Caco-2 (cell line): Measurements from ENCODE around the gene GABRP. TPM values are rescaled to one million over a fixed set of nuclear protein-coding genes. Genes with fewer than 3 reads are reported as not detected.

Source experiments
- BruUV-seq: library from RNA; stranded (reverse); fragments of 400-500 nt; replicated peaks from 2 replicates; lab custom pipeline; 2021; lab: Mats Ljungman, UMichigan
- CTCF ChIA-PET: fragments of 300-600 bp; sonication (Branson Sonifier 250); formaldehyde crosslinking; loops from one replicate; lab custom pipeline; 2022; ENCODE audit warnings: antibody characterized with exemption; lab: Charles Lee
- POLR2A ChIA-PET: fragments of 300-600 bp; sonication (Branson Sonifier 250); formaldehyde crosslinking; loops from one replicate; lab custom pipeline; 2022; ENCODE audit warnings: antibody characterized with exemption; lab: Charles Lee
- DNase-seq, 2 experiments: peaks; one replicate each; pipeline versions ENCODE4 v3.0.0 to v3.0.0-alpha.2; 2020 to 2022
- H3K27me3 ChIP-seq: replicated peaks from 2 replicates; pipeline ENCODE4 v1.6.0; 2011; ENCODE audit warnings: low read length; ENCODE audit not compliant: control insufficient read depth, insufficient read depth
- H3K36me3 ChIP-seq: 2 replicates; pipeline ENCODE4 v1.5.1; 2011; ENCODE audit warnings: low read length; ENCODE audit not compliant: control insufficient read depth, insufficient read depth
- H3K4me1 ChIP-seq: fragments of 250-450 bp; sonication (Bioruptor Pico); 2 replicates; pipeline ENCODE4 v1.5.1; 2020; ENCODE audit warnings: mild to moderate bottlenecking
- H3K4me3 ChIP-seq: 2 replicates; pipeline ENCODE4 v1.5.1; 2011; ENCODE audit warnings: low read depth, mild to moderate bottlenecking, control low read depth, low read length
- H3K9me3 ChIP-seq: fragments of 250-450 bp; sonication (Bioruptor Pico); 2 replicates; pipeline ENCODE4 v1.5.1; 2020; ENCODE audit warnings: mild to moderate bottlenecking, moderate library complexity
- H3K27ac Mint-ChIP-seq: one replicate; pipeline ENCODE4 v1.8.0; 2022; ENCODE audit warnings: mixed read lengths; ENCODE audit not compliant: unreplicated experiment
- H3K27me3 Mint-ChIP-seq: one replicate; pipeline ENCODE4 v1.8.0; 2022; ENCODE audit warnings: mixed read lengths; ENCODE audit not compliant: insufficient read depth, unreplicated experiment
- H3K36me3 Mint-ChIP-seq: one replicate; pipeline ENCODE4 v1.8.0; 2022; ENCODE audit warnings: mild to moderate bottlenecking, mixed read lengths; ENCODE audit not compliant: insufficient read depth, unreplicated experiment
- H3K4me1 Mint-ChIP-seq: one replicate; pipeline ENCODE4 v1.8.0; 2022; ENCODE audit warnings: low read depth, mixed read lengths; ENCODE audit not compliant: unreplicated experiment
- H3K4me3 Mint-ChIP-seq: one replicate; pipeline ENCODE4 v1.8.0; 2022; ENCODE audit warnings: mild to moderate bottlenecking, moderate library complexity, mixed read lengths; ENCODE audit not compliant: unreplicated experiment
- H3K9me3 Mint-ChIP-seq: one replicate; pipeline ENCODE4 v1.8.0; 2022; ENCODE audit warnings: mixed read lengths; ENCODE audit not compliant: unreplicated experiment
- CTCF ChIP-seq, 2 experiments: fragments of 200-600 bp in 1 of 2; IDR thresholded peaks; 1 replicate in 1 of 2; 2 replicates in 1 of 2; pipeline versions ENCODE4 v1.5.1 to v1.8.0; 2011 to 2022; ENCODE audit warnings: antibody characterized with exemption in 1 of 2, control low read depth in 1 of 2, inconsistent platforms in 1 of 2, low read depth in 1 of 2, low read length in 1 of 2, mild to moderate bottlenecking in 1 of 2, moderate library complexity in 1 of 2; ENCODE audit not compliant: insufficient read depth in 1 of 2, severe bottlenecking in 1 of 2, unreplicated experiment in 1 of 2
- intact Hi-C: fragments of 100-400 bp; cut with micrococcal nuclease; formaldehyde crosslinking; loops from one replicate; pipeline ENCODE4 v1.10.0; 2022; ENCODE audit not compliant: unreplicated experiment
- total RNA-seq: library from RNA; stranded (reverse); gene quantifications from 2 replicates; pipeline ENCODE4 v1.2.3, GENCODE V29; 2022

The GABRP gene
- total RNA-seq, 1 experiment from 2014 or later, result 4.8 TPM

GRCh38 chr5:170750791-170751190 lies 32.7 kb upstream of the GABRP start:
- H3K27ac Mint-ChIP-seq, result peak overlapping the region; percentile 54
- POLR2A ChIA-PET, result no interaction called here

DNA sequence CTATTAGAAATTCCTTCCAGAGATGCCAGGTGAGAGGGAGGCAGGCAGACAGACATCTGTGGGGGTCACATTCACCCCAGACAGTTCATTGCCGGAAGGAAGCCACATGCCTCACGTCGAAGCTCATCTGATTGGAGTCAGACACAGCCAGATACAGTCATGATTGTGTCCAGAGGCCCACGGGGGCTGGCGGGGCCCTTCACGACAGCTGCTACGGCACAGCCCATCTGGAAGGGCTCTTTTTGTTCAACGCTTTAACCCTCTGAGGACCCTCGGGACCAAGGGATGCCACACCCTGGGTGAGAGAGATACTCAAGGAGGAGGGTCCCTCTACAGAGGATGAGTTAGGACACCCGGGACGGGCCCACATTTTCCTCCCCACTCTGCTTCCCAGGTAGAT lies 31.9 kb upstream of the GABRP start:
- Mint-ChIP-seq H3K4me1 (peaks cover 7% of the 10 kb centered on the region), H3K27me3 (no peaks in the 10 kb centered on the region), H3K36me3 (no peaks in the 10 kb centered on the region), H3K4me3 (no peak overlapping the region), H3K27ac (no peak overlapping the region), H3K9me3 (peaks cover 19% of the 10 kb centered on the region)
- POLR2A ChIA-PET, result no interaction called here
- Histone ChIP-seq H3K27me3 (no peaks in the 10 kb centered on the region), H3K4me1 (peaks cover 31% of the 10 kb centered on the region), H3K9me3 (no peaks in the 10 kb centered on the region), H3K4me3 (no peak overlapping the region), H3K36me3 (no peaks in the 10 kb centered on the region)
- no peak for TF ChIP-seq CTCF (IDR thresholded peaks at IDR 0.05; ENCODE audit: insufficient read depth in 1 of 2, low read depth in 1 of 2, low read length in 1 of 2, severe bottlenecking in 1 of 2, unreplicated experiment in 1 of 2)
- no peak for DNase-seq
- CTCF ChIA-PET, result no interaction called here
- intact Hi-C loops, result no loop called here
- no TSS peak for BruUV-seq

More at GRCh38 chr5:170750791-170751190, 32.7 kb upstream of the GABRP start:
- TF ChIP-seq CTCF (IDR thresholded peaks at IDR 0.05; ENCODE audit: insufficient read depth in 1 of 2, low read depth in 1 of 2, low read length in 1 of 2, severe bottlenecking in 1 of 2, unreplicated experiment in 1 of 2), result no peak
- Mint-ChIP-seq H3K4me1 (no peaks in the 10 kb centered on the region), H3K36me3 (no peaks in the 10 kb centered on the region), H3K27me3 (no peaks in the 10 kb centered on the region), H3K9me3 (peaks cover 10% of the 10 kb centered on the region), H3K4me3 (no peak overlapping the region)
- no peak overlapping the region for H3K4me3 ChIP-seq
- intact Hi-C loops, result no loop called here
- CTCF ChIA-PET, result interaction anchor here (0.8 kb wide), 1 partner anchor 41 kb away, joined by 3 read pairs; no protein-coding TSS in a partner anchor
- no peaks in the 10 kb centered on the region for H3K36me3 ChIP-seq
- peaks cover 28% of the 10 kb centered on the region for H3K4me1 ChIP-seq
- no TSS peak for BruUV-seq
- H3K27me3 ChIP-seq, result no peaks in the 10 kb centered on the region
- no peak for DNase-seq
- H3K9me3 ChIP-seq, result no peaks in the 10 kb centered on the region

DNA sequence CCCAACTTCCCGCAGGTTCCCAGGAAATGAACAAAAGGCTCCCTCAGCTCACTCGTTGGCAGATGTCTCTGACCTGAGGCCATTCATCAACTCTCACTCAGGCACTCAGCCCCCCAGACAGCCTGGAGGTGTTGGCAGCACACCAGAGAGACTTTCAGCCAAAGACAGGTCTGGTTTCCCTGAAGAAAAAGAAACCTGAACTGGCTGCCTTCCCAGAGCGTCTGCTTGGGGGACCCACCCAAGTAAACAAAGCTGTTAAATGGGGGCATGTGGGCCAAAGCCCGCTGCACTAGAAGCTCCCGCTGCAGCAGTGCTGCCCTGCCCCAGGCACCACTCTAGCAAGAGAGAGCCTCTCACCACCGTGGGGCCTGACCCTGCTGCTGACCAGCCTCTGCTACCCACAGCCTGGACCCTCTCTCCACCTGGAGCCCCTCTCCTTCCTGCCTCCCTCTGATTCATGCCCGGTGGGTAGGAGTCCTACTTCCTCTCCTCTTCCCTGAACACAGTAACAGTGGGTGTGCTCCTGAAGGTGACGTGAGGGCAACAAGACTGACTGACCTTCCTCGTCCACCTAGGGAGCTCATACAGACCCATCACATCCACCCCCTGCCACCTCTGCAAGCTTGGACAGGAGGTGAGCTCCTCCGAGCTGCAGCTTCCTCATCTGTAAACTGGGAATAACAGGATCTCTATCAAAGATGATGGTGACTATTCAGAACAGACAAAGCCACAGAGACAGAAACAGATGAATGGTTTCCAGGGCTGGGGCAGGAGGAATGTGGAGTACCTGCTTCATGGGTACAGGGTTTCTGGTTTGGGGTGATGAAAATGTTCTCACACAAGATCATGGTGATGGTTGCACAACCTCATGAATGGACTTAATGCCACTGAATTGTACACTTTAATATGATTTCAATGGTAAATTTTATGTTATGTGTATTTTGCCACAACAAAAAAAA lies 31.0 kb upstream of the GABRP start:
- H3K36me3 ChIP-seq, result no peaks in the 10 kb centered on the region
- no peak for TF ChIP-seq CTCF (IDR thresholded peaks at IDR 0.05; ENCODE audit: insufficient read depth in 1 of 2, low read depth in 1 of 2, low read length in 1 of 2, severe bottlenecking in 1 of 2, unreplicated experiment in 1 of 2)
- Mint-ChIP-seq H3K36me3 (no peaks in the 10 kb centered on the region), H3K27ac (no peak overlapping the region), H3K4me3 (no peak overlapping the region), H3K9me3 (peaks cover 20% of the 10 kb centered on the region), H3K27me3 (no peaks in the 10 kb centered on the region), H3K4me1 (peaks cover 17% of the 10 kb centered on the region)
- no peaks in the 10 kb centered on the region for H3K27me3 ChIP-seq
- ChIA-PET POLR2A (no interaction called here), CTCF (interaction anchor here (0.6 kb wide), 1 partner anchor 9 kb away, joined by 3 read pairs; no protein-coding TSS in a partner anchor)
- intact Hi-C loops, result no loop called here
- H3K4me1 ChIP-seq, result peaks cover 37% of the 10 kb centered on the region
- no peaks in the 10 kb centered on the region for H3K9me3 ChIP-seq
- BruUV-seq, result no TSS peak
- DNase-seq, result no peak
- no peak overlapping the region for H3K4me3 ChIP-seq
